ENCODE results near the gene GRID2.

- no peak for TF ChIP-seq YY1 (IDR thresholded peaks at IDR 0.05; ENCODE audit: low read depth, low read length)
- TF ChIP-seq E2F4 (IDR thresholded peaks at IDR 0.05; ENCODE audit: low read depth, low read length) = no peak
- no peak for TF ChIP-seq ZNF274 (IDR thresholded peaks at IDR 0.05; ENCODE audit: insufficient read depth, insufficient read length)
- no peak for TF ChIP-seq KLF5 (IDR thresholded peaks at IDR 0.05; ENCODE audit: partially characterized antibody)
Measured at GRCh38 chr4:93761286-93761685, 1457.5 kb downstream of the GRID2 start.

All from GM12878 (cell line).